Heart right ventricle (tissue), 16 donors: ENCODE measurements around the gene MAOB. TPM values are rescaled to one million over a fixed set of nuclear protein-coding genes. Genes with fewer than 3 reads are reported as not detected.

Experiments used
- ATAC-seq, 8 donors: fragments of 200-7000 bp; cut with Tn5 transposase; one replicate each; pipeline ENCODE4 v1.9.1; 2020; ENCODE audit warnings: mild to moderate bottlenecking in 8 of 8, moderate library complexity in 8 of 8, moderate number of reproducible peaks in 1 of 8
- DNase-seq, 2 donors: peaks; one replicate each; pipeline ENCODE4 v3.0.0-alpha.2; 2020
- H3K27ac ChIP-seq, 10 donors: fragments of 200-600 bp; sonication (generic) in 2 of 10; one replicate each; pipeline versions ENCODE4 v1.5.0 to v1.8.0; 2020 to 2022; ENCODE audit warnings: mild to moderate bottlenecking in 3 of 10
- H3K27me3 ChIP-seq, 7 donors: fragments of 200-600 bp; one replicate each; pipeline ENCODE4 v1.8.0; 2021 to 2022; ENCODE audit warnings: mild to moderate bottlenecking in 2 of 7
- H3K36me3 ChIP-seq, 9 donors: fragments of 200-600 bp; sonication (generic) in 1 of 9; one replicate each; pipeline versions ENCODE4 v1.5.0 to v1.8.0; 2020 to 2022; ENCODE audit warnings: mild to moderate bottlenecking in 2 of 9
- H3K4me1 ChIP-seq, 9 donors: fragments of 200-600 bp; sonication (generic) in 1 of 9; one replicate each; pipeline versions ENCODE4 v1.5.0 to v1.8.0; 2020 to 2022; ENCODE audit warnings: mild to moderate bottlenecking in 4 of 9
- H3K4me3 ChIP-seq, 10 donors: fragments of 200-600 bp; sonication (generic) in 2 of 10; one replicate each; pipeline versions ENCODE4 v1.5.0 to v1.8.0; 2020 to 2022; ENCODE audit warnings: mild to moderate bottlenecking in 7 of 10, moderate library complexity in 2 of 10
- H3K9me3 ChIP-seq, 11 donors: fragments of 200-600 bp in 10 of 11; sonication (generic) in 2 of 11; one replicate each; pipeline versions ENCODE4 v1.5.0 to v1.8.0; 2013 to 2022; ENCODE audit warnings: mild to moderate bottlenecking in 2 of 11, control low read depth in 1 of 11, moderate library complexity in 1 of 11
- CTCF ChIP-seq, 9 donors: fragments of 200-600 bp; sonication (generic) in 2 of 9; IDR thresholded peaks; one replicate each; pipeline versions ENCODE4 v1.5.0 to v1.8.0; 2021 to 2022; ENCODE audit warnings: antibody characterized with exemption in 9 of 9, mild to moderate bottlenecking in 5 of 9, moderate library complexity in 1 of 9
- WGBS, 2 donors: extraction: QIAGEN DNeasy Blood & Tissue Kit; methylation state at CpG; one replicate each; pipeline ENCODE4 v1.1.7; 2013; ENCODE audit warnings: inconsistent platforms in 1 of 2; 5-methylcytosine and 5-hydroxymethylcytosine counted together
- intact Hi-C, 10 donors: fragments of 100-400 bp; cut with DNase I; formaldehyde crosslinking; loops; one replicate each; pipeline versions ENCODE4 v1.11.1 to v1.14.2; 2022
- polyA plus RNA-seq, 2 donors: library from polyadenylated mRNA; stranded (reverse); fragments of 200-250 nt; gene quantifications; one replicate each; pipeline ENCODE4 v1.2.3, GENCODE V29; 2013
- total RNA-seq, 10 donors: library from RNA; stranded (reverse); fragmentation: NEBNext Ultra II Directional in 3 of 10; extraction: Animal tissue kit (Norgen Biotek cat#: 25700) in 3 of 10; gene quantifications; one replicate each; pipeline versions ENCODE4 v1.2.1 to v1.2.4, GENCODE V29; 2021 to 2023
- donor health status: Arrhythmogenic right ventricular cardiomyopathy.
- donor health status: ischemic (EF 13 %, LVEDD 7.1; RV severe dilation, severe dysfunction).
- donor health status: healthy with polysubstance abuse.
- donor health status: DM: no; HTN: yes; CAD: no.
- donor health status: DM: no; HTN: no; CAD: no.
- donor health status: ischemic (EF 25% LVEDD 6.9; RV normal size, moderate dysfunction).
- donor health status: ischemic (EF 25% LVEDD 5.7; RV mildly dilated, moderate dysfunction).
- donor health status: healthy.
- donor health status: DM: yes; HTN: yes; CAD: no.
- donor health status: Ischemic cardiomyopathy.
- donor health status: ischemic (EF 35%, LVEDD 5.7; RV mildly dilated, moderate dysfunction).
- donor health status: nonischemic (EF 11% LVEDD 7.7; RV severe dilation, severe dysfunction).
- donor health status: DM: yes; HTN: yes; CAD: no.
- donor health status: PGD.
- donor health status: ischemic (EF 29% LVEDD 5.4; RV normal size, mild dysfunction).
- donor health status: nonischemic (EF 23%, LVEDD 6.1; RV moderate dilation, normal function).

The MAOB gene
- total and polyA plus RNA-seq, 12 donors = 24.7 to 173 (median 139) TPM

GRCh38 chrX:43718956-43719355, 163.3 kb downstream of the MAOB start:
- WGBS, 2 donors = 70 to 88% methylated on average over 1 of the region's 1 CpG
- Histone ChIP-seq H3K4me1 (no peaks in the 10 kb centered on the region), H3K27ac (no peak overlapping the region), H3K9me3 (peaks cover 0 to 24% (median 0%) of the 10 kb centered on the region in 11 donors), H3K4me3 (no peak overlapping the region), H3K27me3 (no peaks in the 10 kb centered on the region), H3K36me3 (no peaks in the 10 kb centered on the region)
- intact Hi-C loops = no loop called here
- no peak for DNase-seq
- no peak for ATAC-seq
- TF ChIP-seq CTCF (IDR thresholded peaks at IDR 0.05) = no peak

- Histone ChIP-seq H3K36me3 (no peaks in the 10 kb centered on the region), H3K4me3 (no peak overlapping the region), H3K4me1 (no peaks in the 10 kb centered on the region), H3K27me3 (no peaks in the 10 kb centered on the region), H3K9me3 (peaks cover 0 to 24% (median 0%) of the 10 kb centered on the region in 11 donors), H3K27ac (no peak overlapping the region)
- no peak for TF ChIP-seq CTCF (IDR thresholded peaks at IDR 0.05)
- intact Hi-C loops = no loop called here
- no peak for ATAC-seq
- WGBS, 2 donors = 87 to 89% methylated on average over 6 of the region's 6 CpGs
- DNase-seq = no peak
Measured at GRCh38 chrX:43718546-43718945, 163.7 kb downstream of the MAOB start.

GRCh38 chrX:43718081-43718480, 164.2 kb downstream of the MAOB start:
- H3K27me3 ChIP-seq = no peaks in the 10 kb centered on the region
- no peak overlapping the region for H3K27ac ChIP-seq
- H3K4me3 ChIP-seq = no peak overlapping the region
- intact Hi-C loops = no loop called here
- no peaks in the 10 kb centered on the region for H3K36me3 ChIP-seq
- no peak for ATAC-seq
- no peak for TF ChIP-seq CTCF (IDR thresholded peaks at IDR 0.05)
- 100% methylated on average over 1 of the region's 1 CpG for WGBS, 2 donors
- H3K4me1 ChIP-seq = no peaks in the 10 kb centered on the region
- DNase-seq = no peak
- peaks cover 0 to 24% (median 0%) of the 10 kb centered on the region in 11 donors for H3K9me3 ChIP-seq

DNA sequence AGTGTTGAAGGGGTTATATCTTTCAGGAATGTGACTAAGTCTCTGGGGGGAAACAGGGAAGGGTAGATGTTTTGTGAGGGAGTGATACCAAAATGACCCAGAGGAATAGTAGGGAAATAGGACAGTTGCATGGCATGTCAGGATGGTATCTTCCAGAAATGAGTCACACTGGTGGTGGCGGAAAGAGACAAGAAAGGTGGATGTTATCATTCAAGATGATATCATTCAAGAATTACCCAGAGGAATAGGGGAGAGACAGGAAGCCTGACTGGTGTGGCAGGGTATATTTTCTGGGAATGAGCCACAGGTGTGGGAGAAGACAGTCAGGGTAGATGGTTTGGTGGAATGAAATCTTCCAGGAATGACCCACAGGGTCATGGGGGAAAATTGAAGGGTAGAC, 165.1 kb downstream of the MAOB start:
- intact Hi-C loops = no loop called here
- H3K27ac ChIP-seq = no peak overlapping the region
- WGBS, 2 donors = 83 to 89% methylated on average over 1 of the region's 1 CpG
- no peaks in the 10 kb centered on the region for H3K27me3 ChIP-seq
- DNase-seq (no peak), ATAC-seq (no peak)
- H3K4me1 ChIP-seq = no peaks in the 10 kb centered on the region
- peaks cover 0 to 16% (median 0%) of the 10 kb centered on the region in 11 donors for H3K9me3 ChIP-seq
- no peak for TF ChIP-seq CTCF (IDR thresholded peaks at IDR 0.05)
- H3K36me3 ChIP-seq = no peaks in the 10 kb centered on the region
- H3K4me3 ChIP-seq = no peak overlapping the region
